Germinal center (tissue), 1 donor: ENCODE data around the gene ANAPC2.

ENCODE experiments used
- DNase-seq: peaks from one replicate; pipeline ENCODE4 v3.0.0; 2012; ENCODE audit warnings: mixed read lengths, low spot score

The ANAPC2 gene

GRCh38 chr9:137162505-137163364 is 25.6 kb downstream of the ANAPC2 start:
- no peak for DNase-seq

GRCh38 chr9:137161558-137162486 is 26.5 kb downstream of the ANAPC2 start:
- DNase-seq, result peak; percentile 59

GRCh38 chr9:137160716-137161557 is 27.4 kb downstream of the ANAPC2 start:
- no peak for DNase-seq

- no peak for DNase-seq
These were observed 28.3 kb downstream of the ANAPC2 start for GRCh38 chr9:137160054-137160425.

- no peak for DNase-seq
These were observed 29.0 kb downstream of the ANAPC2 start for GRCh38 chr9:137159105-137160053.

GRCh38 chr9:137158625-137159024 is 29.7 kb downstream of the ANAPC2 start:
- DNase-seq, result no peak

- DNase-seq, result no peak
These were observed 30.5 kb downstream of the ANAPC2 start for GRCh38 chr9:137157618-137158415.

- peak; percentile 81 for DNase-seq
These were observed 31.6 kb downstream of the ANAPC2 start for GRCh38 chr9:137156567-137157375.

GRCh38 chr9:137152844-137153405 is 35.4 kb downstream of the ANAPC2 start:
- no peak for DNase-seq

- DNase-seq, result peak; percentile 81
These were observed 37.5 kb downstream of the ANAPC2 start for GRCh38 chr9:137150617-137151457.

GRCh38 chr9:137149942-137150616 is 38.3 kb downstream of the ANAPC2 start:
- DNase-seq, result peak; percentile 63

GRCh38 chr9:137149363-137149762 is 39.0 kb downstream of the ANAPC2 start:
- no peak for DNase-seq

- no peak for DNase-seq
These were observed 39.7 kb downstream of the ANAPC2 start for GRCh38 chr9:137148661-137149060.

- no peak for DNase-seq
These were observed 40.1 kb downstream of the ANAPC2 start for GRCh38 chr9:137148242-137148641.

GRCh38 chr9:137147793-137148160 is 40.6 kb downstream of the ANAPC2 start:
- DNase-seq, result no peak

GRCh38 chr9:137147091-137147792 is 41.1 kb downstream of the ANAPC2 start:
- no peak for DNase-seq

GRCh38 chr9:137146527-137146918 is 41.8 kb downstream of the ANAPC2 start:
- no peak for DNase-seq
